B cell (primary cell): ENCODE data around the gene SNRPB. TPM values are rescaled to one million over a fixed set of nuclear protein-coding genes. Genes with fewer than 3 reads are reported as not detected.

ENCODE experiments used
- ATAC-seq: fragments of 200-7000 bp; cut with Tn5 transposase; one replicate; pipeline ENCODE4 v1.10.0; 2021; ENCODE audit warnings: low read depth, mild to moderate bottlenecking, moderate number of reproducible peaks, moderate library complexity
- CTCF ChIA-PET: fragments of 350-600 bp; sonication (Branson Sonifier 250); formaldehyde crosslinking; loops from one replicate; lab custom pipeline; 2021; ENCODE audit warnings: antibody characterized with exemption, inconsistent platforms; lab: Charles Lee
- POLR2A ChIA-PET: fragments of 350-600 bp; sonication (Branson Sonifier 250); formaldehyde crosslinking; loops from one replicate; lab custom pipeline; 2021; ENCODE audit warnings: antibody characterized with exemption; lab: Charles Lee
- DNase-seq: peaks from one replicate; pipeline ENCODE4 v3.0.0; 2013
- H2AFZ ChIP-seq: 2 replicates; pipeline ENCODE4 v1.6.1; 2012; ENCODE audit warnings: mild to moderate bottlenecking, low read depth, low read length; ENCODE audit not compliant: insufficient read depth, poor library complexity, severe bottlenecking
- H3K27ac ChIP-seq, 2 donors: 1 replicate in 1 of 2; 2 replicates in 1 of 2; pipeline ENCODE4 v1.5.1; 2012 to 2013; ENCODE audit warnings: low read length in 2 of 2, mild to moderate bottlenecking in 2 of 2, moderate library complexity in 1 of 2
- H3K27me3 ChIP-seq, 4 experiments: fragments of 200-600 bp in 1 of 4; sonication (generic) in 1 of 4; replicated peaks in 1 of 4; 1 replicate in 2 of 4; 2 replicates in 2 of 4; pipeline versions ENCODE4 v1.6.1 to v1.7.0; 2013 to 2016; ENCODE audit warnings: low read length in 3 of 4, mild to moderate bottlenecking in 2 of 4, mixed read lengths in 1 of 4, moderate library complexity in 1 of 4; ENCODE audit not compliant: insufficient read depth in 4 of 4, control insufficient read depth in 3 of 4; ENCODE audit errors: control extremely low read depth in 1 of 4
- H3K36me3 ChIP-seq, 2 experiments: replicated peaks in 1 of 2; 1 replicate in 1 of 2; 2 replicates in 1 of 2; pipeline versions ENCODE4 v1.6.1 to v1.7.1; 2013; ENCODE audit warnings: low read length in 1 of 2; ENCODE audit not compliant: insufficient read depth in 2 of 2, control insufficient read depth in 1 of 2; ENCODE audit errors: control extremely low read depth in 1 of 2, extremely low read depth in 1 of 2
- H3K4me1 ChIP-seq, 2 donors: fragments of 200-600 bp in 1 of 2; sonication (generic) in 1 of 2; 1 replicate in 1 of 2; 2 replicates in 1 of 2; pipeline versions ENCODE4 v1.5.1 to v1.6.1; 2013 to 2017; ENCODE audit warnings: low read length in 2 of 2; ENCODE audit not compliant: control insufficient read depth in 2 of 2, insufficient read depth in 2 of 2
- H3K4me2 ChIP-seq: replicated peaks from 2 replicates; pipeline ENCODE3; 2012; ENCODE audit warnings: mild to moderate bottlenecking, low read depth, low read length; ENCODE audit not compliant: poor library complexity, severe bottlenecking
- H3K4me3 ChIP-seq, 5 experiments: fragments of 200-600 bp in 1 of 5; sonication (generic) in 1 of 5; 1 replicate in 3 of 5; 2 replicates in 2 of 5; pipeline versions ENCODE4 v1.5.1 to v1.7.0; 2011 to 2016; ENCODE audit warnings: low read length in 4 of 5, mild to moderate bottlenecking in 4 of 5, low read depth in 2 of 5, control low read depth in 1 of 5, moderate library complexity in 1 of 5; ENCODE audit not compliant: insufficient read depth in 1 of 5; ENCODE audit errors: control extremely low read depth in 1 of 5, extremely low read depth in 1 of 5
- H3K79me2 ChIP-seq: fragments of 200-600 bp; sonication (generic); one replicate; pipeline ENCODE4 v1.6.0; 2016; ENCODE audit warnings: low read length; ENCODE audit not compliant: control insufficient read depth, insufficient read depth
- H3K9ac ChIP-seq: fragments of 200-600 bp; sonication (generic); 2 replicates; pipeline ENCODE4 v1.6.1; 2017; ENCODE audit warnings: mild to moderate bottlenecking, low read length, moderate library complexity
- H3K9me3 ChIP-seq, 3 donors: one replicate each; pipeline versions ENCODE4 v1.6.1 to v1.7.1; 2013; ENCODE audit warnings: low read length in 2 of 3; ENCODE audit not compliant: control insufficient read depth in 2 of 3, insufficient read depth in 1 of 3; ENCODE audit errors: control extremely low read depth in 1 of 3
- H4K20me1 ChIP-seq: 2 replicates; pipeline ENCODE4 v1.6.0; 2012; ENCODE audit warnings: mild to moderate bottlenecking, low read length; ENCODE audit not compliant: insufficient read depth, control insufficient read depth, poor library complexity, severe bottlenecking
- H3K27ac Mint-ChIP-seq: one replicate; pipeline ENCODE4 v1.8.0; 2021; ENCODE audit warnings: mixed read lengths
- H3K27me3 Mint-ChIP-seq: one replicate; pipeline ENCODE4 v1.8.0; 2021; ENCODE audit warnings: mixed read lengths
- H3K4me1 Mint-ChIP-seq: one replicate; pipeline ENCODE4 v1.8.0; 2021; ENCODE audit warnings: mixed read lengths
- H3K4me3 Mint-ChIP-seq: one replicate; pipeline ENCODE4 v1.8.0; 2021; ENCODE audit warnings: mixed read lengths
- H3K9me3 Mint-ChIP-seq: one replicate; pipeline ENCODE4 v1.8.0; 2022; ENCODE audit warnings: mixed read lengths; ENCODE audit not compliant: insufficient read depth
- CTCF ChIP-seq: fragments of 200-600 bp; IDR thresholded peaks from one replicate; pipeline ENCODE4 v1.8.0; 2022; ENCODE audit warnings: antibody characterized with exemption, mild to moderate bottlenecking
- EZH2 ChIP-seq: IDR thresholded peaks from 2 replicates; pipeline ENCODE4 v1.6.1; 2012; ENCODE audit warnings: borderline replicate concordance, low read depth, mild to moderate bottlenecking, moderate library complexity, low read length; ENCODE audit not compliant: insufficient read depth, poor library complexity, severe bottlenecking
- WGBS: methylation state at CpG from one replicate; pipeline ENCODE4 v1.1.5; 2013; ENCODE audit warnings: missing lambda C conversion rate; ENCODE audit not compliant: insufficient coverage; 5-methylcytosine and 5-hydroxymethylcytosine counted together
- intact Hi-C: fragments of 100-400 bp; cut with micrococcal nuclease; formaldehyde crosslinking; loops from one replicate; pipeline ENCODE4 v1.10.0; 2022
- polyA plus RNA-seq: library from polyadenylated mRNA; depleted of rRNA; stranded (reverse); fragments of >200 nt; gene quantifications from 2 replicates; pipeline ENCODE4 v1.2.3, GENCODE V29; 2012
- small RNA-seq: library from RNA; depleted of rRNA; stranded (forward); fragments of <200 nt; gene quantifications from one replicate; pipeline ENCODE3, GENCODE V24; 2012; ENCODE audit warnings: low replicate concordance, low read depth; ENCODE audit not compliant: insufficient read length
- total RNA-seq, 2 donors: library from RNA; stranded (reverse); fragments of 120-200 nt in 1 of 2; gene quantifications; 1 replicate in 1 of 2; 2 replicates in 1 of 2; pipeline versions ENCODE4 v1.2.3 to v1.2.4, GENCODE V29; 2013 to 2022

The SNRPB gene
- total and polyA plus RNA-seq, 2 donors (not counting 1 experiment from before 2014, with no cell fraction given), result 123 to 151 TPM

DNA sequence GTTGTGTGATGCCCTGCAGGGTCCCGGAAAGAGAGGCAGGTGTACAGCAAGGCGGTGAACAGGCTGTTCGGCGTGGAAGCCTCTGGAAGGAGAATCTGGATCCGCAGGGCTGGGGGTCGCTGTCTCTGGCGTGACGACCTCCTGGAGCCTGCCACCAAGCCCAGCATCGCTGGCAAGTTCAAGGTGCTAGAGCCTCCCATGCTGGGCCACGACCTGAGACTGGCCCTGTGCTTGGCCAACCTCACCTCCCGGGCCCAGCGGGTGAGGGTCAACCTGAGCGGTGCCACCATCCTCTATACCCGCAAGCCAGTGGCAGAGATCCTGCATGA, 53.4 kb downstream of the SNRPB start:
- Mint-ChIP-seq H3K4me1 (no peaks in the 10 kb centered on the region), H3K27me3 (peaks cover 34% of the 10 kb centered on the region), H3K9me3 (no peaks in the 10 kb centered on the region), H3K4me3 (no peak overlapping the region), H3K27ac (no peak overlapping the region)
- WGBS, result 91% methylated on average over 13 of the region's 14 CpGs
- ChIA-PET CTCF (no interaction called here), POLR2A (no interaction called here)
- Histone ChIP-seq H3K4me2 (no peak overlapping the region), H2AFZ (no peak overlapping the region), H3K9me3 (no peaks in the 10 kb centered on the region), H4K20me1 (no peaks in the 10 kb centered on the region), H3K27ac (no peak overlapping the region), H3K4me3 (no peak overlapping the region), H3K9ac (no peak overlapping the region), H3K36me3 (no peaks in the 10 kb centered on the region), H3K79me2 (no peaks in the 10 kb centered on the region), H3K4me1 (no peaks in the 10 kb centered on the region), H3K27me3 (peaks cover 0 to 3% (median 0%) of the 10 kb centered on the region in 4 experiments)
- TF ChIP-seq EZH2 (no peak), CTCF (no peak)
- DNase-seq (no peak), ATAC-seq (no peak)
- intact Hi-C loops, result no loop called here

DNA sequence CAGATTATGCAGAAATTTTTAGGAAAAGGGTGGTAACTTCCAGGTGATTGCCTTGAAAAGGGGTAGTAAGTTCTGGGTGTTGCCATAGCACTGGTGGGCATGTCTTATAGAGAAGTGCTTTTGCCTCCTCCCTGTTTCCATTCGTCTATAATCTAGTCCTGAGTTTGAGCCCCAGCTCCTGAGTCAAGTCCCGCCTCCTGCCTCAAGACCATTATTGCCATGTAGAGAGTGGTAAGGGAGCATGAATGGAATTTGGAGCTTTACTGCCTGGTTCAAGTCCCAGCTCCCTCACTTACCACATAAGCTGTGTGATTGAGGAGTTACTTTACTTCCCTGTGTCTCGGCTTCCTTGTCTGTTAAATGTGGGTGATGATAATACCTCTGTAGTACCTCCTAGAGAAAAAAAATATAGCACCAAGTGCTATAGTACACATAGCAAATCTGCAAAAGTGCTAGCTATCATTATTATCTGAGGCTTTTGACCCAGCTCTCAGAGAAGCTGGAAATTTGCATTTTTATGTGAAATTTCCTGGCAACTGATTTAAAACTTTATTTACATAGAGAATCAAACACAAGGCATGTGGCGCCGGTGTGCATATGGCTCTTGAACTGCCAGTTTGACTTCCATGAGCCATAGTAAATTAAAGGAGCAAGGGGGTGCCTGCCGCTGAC, 53.9 kb downstream of the SNRPB start:
- no peaks in the 10 kb centered on the region for H3K36me3 ChIP-seq
- POLR2A ChIA-PET, result no interaction called here
- H3K4me1 ChIP-seq, result no peaks in the 10 kb centered on the region
- no peaks in the 10 kb centered on the region for H3K79me2 ChIP-seq
- no peak overlapping the region for H3K9ac ChIP-seq
- Mint-ChIP-seq H3K27ac (no peak overlapping the region), H3K9me3 (no peaks in the 10 kb centered on the region), H3K27me3 (peaks cover 35% of the 10 kb centered on the region), H3K4me3 (no peak overlapping the region), H3K4me1 (no peaks in the 10 kb centered on the region)
- no peak for DNase-seq
- H2AFZ ChIP-seq, result no peak overlapping the region
- no peak for ATAC-seq
- no peak for TF ChIP-seq CTCF
- no peak for TF ChIP-seq EZH2
- no peaks in the 10 kb centered on the region for H4K20me1 ChIP-seq
- intact Hi-C loops, result no loop called here
- H3K4me2 ChIP-seq, result no peak overlapping the region
- H3K4me3 ChIP-seq, result no peak overlapping the region
- no peak overlapping the region for H3K27ac ChIP-seq
- CTCF ChIA-PET, result no interaction called here
- H3K27me3 ChIP-seq, result peaks cover 0 to 3% (median 1%) of the 10 kb centered on the region in 4 experiments
- WGBS, result 83% methylated on average over 3 of the region's 6 CpGs
- no peaks in the 10 kb centered on the region for H3K9me3 ChIP-seq

Small RNA genes lying within 50 kb of the gene (small RNA-seq; reads per million reads assigned to genes)
- gene RF00019, result not detected

Other genes starting within 250 kb of the SNRPB start
- not detected in 2 replicates for gene TGM3, start 174.8 kb downstream of the SNRPB start, total RNA-seq
- not detected in 2 replicates for gene TGM3, start 174.8 kb downstream of the SNRPB start, polyA plus RNA-seq
- not detected in 2 replicates for gene TGM6, start 89.9 kb downstream of the SNRPB start, total RNA-seq
- gene TGM6, start 89.9 kb downstream of the SNRPB start, polyA plus RNA-seq, result not detected in 2 replicates
- gene ZNF343, start 38.1 kb upstream of the SNRPB start, total RNA-seq, result 19.8 and 23.4 TPM in 2 replicates
- 11.6 and 12.3 TPM in 2 replicates for gene ZNF343, start 38.1 kb upstream of the SNRPB start, polyA plus RNA-seq
- gene TMC2, start 65.8 kb upstream of the SNRPB start, total RNA-seq, result not detected in 2 replicates
- gene TMC2, start 65.8 kb upstream of the SNRPB start, polyA plus RNA-seq, result not detected in 2 replicates
- 229 and 247 TPM in 2 replicates for gene NOP56, start 181.8 kb upstream of the SNRPB start, total RNA-seq
- gene NOP56, start 181.8 kb upstream of the SNRPB start, polyA plus RNA-seq, result 212 and 300 TPM in 2 replicates
- gene IDH3B, start 193.4 kb upstream of the SNRPB start, total RNA-seq, result 126 and 131 TPM in 2 replicates
- gene IDH3B, start 193.4 kb upstream of the SNRPB start, polyA plus RNA-seq, result 225 and 299 TPM in 2 replicates
- gene EBF4, start 222.0 kb upstream of the SNRPB start, total RNA-seq, result 4.7 and 5.0 TPM in 2 replicates
- 0.81 and 1.4 TPM in 2 replicates for gene EBF4, start 222.0 kb upstream of the SNRPB start, polyA plus RNA-seq